A673 (cell line): ENCODE measurements around the gene IL24. TPM values are rescaled to one million over a fixed set of nuclear protein-coding genes. Genes with fewer than 3 reads are reported as not detected.

Experiments used
- BruUV-seq: library from RNA; stranded (reverse); fragments of 400-500 nt; replicated peaks from 2 replicates; lab custom pipeline; 2021; lab: Mats Ljungman, UMichigan
- CTCF ChIA-PET: fragments of 300-600 bp; sonication (Branson Sonifier 250); formaldehyde crosslinking; loops from one replicate; lab custom pipeline; 2022; ENCODE audit warnings: antibody characterized with exemption; lab: Charles Lee
- POLR2A ChIA-PET: fragments of 300-600 bp; sonication (Branson Sonifier 250); formaldehyde crosslinking; loops from one replicate; lab custom pipeline; 2022; ENCODE audit warnings: antibody characterized with exemption; ENCODE audit not compliant: low non-redundant PET; lab: Charles Lee
- DNase-seq: peaks from one replicate; pipeline ENCODE4 v3.0.0-alpha.2; 2015; ENCODE audit warnings: low spot score
- H3K27ac ChIP-seq: fragments of 200-600 bp; sonication (generic); 2 replicates; pipeline ENCODE4 v1.5.1; 2016; ENCODE audit warnings: mixed run types, low read depth, mild to moderate bottlenecking, mixed read lengths, antibody characterized with exemption, low read length; ENCODE audit not compliant: poor library complexity, severe bottlenecking
- H3K27me3 ChIP-seq: fragments of 200-600 bp; sonication (generic); replicated peaks from 2 replicates; pipeline ENCODE4 v1.6.1; 2017; ENCODE audit warnings: mixed run types, low read depth, mild to moderate bottlenecking, mixed read lengths, antibody characterized with exemption, low read length; ENCODE audit not compliant: insufficient read depth, poor library complexity
- H3K36me3 ChIP-seq: fragments of 200-600 bp; sonication (generic); 2 replicates; pipeline ENCODE4 v1.6.1; 2016; ENCODE audit warnings: mixed run types, mild to moderate bottlenecking, mixed read lengths, antibody characterized with exemption, low read length; ENCODE audit not compliant: insufficient read depth, poor library complexity, severe bottlenecking
- H3K4me1 ChIP-seq: fragments of 200-600 bp; sonication (generic); 2 replicates; pipeline ENCODE4 v1.6.1; 2017; ENCODE audit warnings: mixed run types, mild to moderate bottlenecking, mixed read lengths, antibody characterized with exemption, low read length; ENCODE audit not compliant: insufficient read depth, poor library complexity, severe bottlenecking
- H3K4me3 ChIP-seq: fragments of 200-600 bp; sonication (generic); 2 replicates; pipeline ENCODE4 v1.5.1; 2016; ENCODE audit warnings: low read depth, mixed run types, mild to moderate bottlenecking, mixed read lengths, low read length; ENCODE audit not compliant: poor library complexity, severe bottlenecking
- H3K9me3 ChIP-seq: fragments of 200-600 bp; sonication (generic); 2 replicates; pipeline ENCODE4 v1.6.1; 2016; ENCODE audit warnings: mixed run types, low read depth, mild to moderate bottlenecking, mixed read lengths, antibody characterized with exemption, low read length; ENCODE audit not compliant: poor library complexity, severe bottlenecking
- EZH2 ChIP-seq: fragments of 200-600 bp; sonication (generic); IDR thresholded peaks from 2 replicates; pipeline ENCODE4 v1.6.1; 2017; ENCODE audit warnings: borderline replicate concordance, low read depth, mild to moderate bottlenecking, mixed read lengths, antibody characterized with exemption, low read length; ENCODE audit not compliant: poor library complexity, severe bottlenecking
- intact Hi-C: fragments of 100-400 bp; cut with micrococcal nuclease; formaldehyde crosslinking; loops from one replicate; pipeline ENCODE4 v1.10.0; 2022; ENCODE audit not compliant: unreplicated experiment
- total RNA-seq: library from RNA; stranded (reverse); gene quantifications from 2 replicates; pipeline ENCODE4 v1.2.3, GENCODE V29; 2021
- TF ChIP-seq, protein P1 (sequence below): fragments of 300-800, 200-600 bp; sonication (generic); conservative IDR thresholded peaks from 2 replicates; pipeline ENCODE4 v1.5.1; 2017; ENCODE audit warnings: low read depth, mild to moderate bottlenecking, antibody characterized with exemption, low read length, moderate library complexity, mixed read lengths

Gene IL24
- total RNA-seq, 1 experiment from 2014 or later, result not detected

DNA sequence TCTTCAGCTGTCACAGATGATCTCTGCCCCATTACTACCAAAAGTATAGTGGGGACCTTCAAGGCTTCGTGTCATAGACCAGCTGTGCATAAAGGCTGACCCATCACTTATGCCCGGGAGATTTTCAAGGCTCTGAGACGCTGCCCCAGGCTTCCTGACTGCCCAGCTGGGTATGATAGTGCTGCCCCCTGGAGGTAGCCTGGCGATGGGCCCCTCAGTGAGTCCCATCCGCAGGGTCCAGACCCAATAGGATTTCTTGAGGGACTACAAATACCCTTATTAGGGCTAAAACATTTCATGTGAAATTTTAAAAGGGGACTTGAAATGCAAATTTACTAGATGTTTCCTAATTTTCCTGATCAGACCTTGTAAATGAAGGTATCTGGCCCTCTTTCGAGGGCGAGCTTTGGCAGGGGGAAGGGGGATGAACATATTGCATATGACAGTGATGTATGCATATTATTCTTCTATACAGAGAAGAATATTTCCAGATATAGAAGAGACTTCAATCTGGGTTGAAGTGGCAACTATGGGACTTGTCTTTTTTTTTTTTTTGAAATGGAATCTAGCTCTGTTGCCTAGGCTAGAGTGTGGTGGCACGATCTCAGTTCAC lies 36.2 kb downstream of the IL24 start:
- ChIA-PET POLR2A (no interaction called here), CTCF (interaction anchor here (0.7 kb wide), 1 partner anchor 445 kb away, joined by 3 read pairs; no protein-coding TSS in a partner anchor)
- Histone ChIP-seq H3K4me1 (no peaks in the 10 kb centered on the region), H3K27ac (no peak overlapping the region), H3K4me3 (no peak overlapping the region), H3K9me3 (no peaks in the 10 kb centered on the region), H3K36me3 (no peaks in the 10 kb centered on the region), H3K27me3 (no peaks in the 10 kb centered on the region)
- intact Hi-C loops, result no loop called here
- BruUV-seq, result no TSS peak
- no peak for TF ChIP-seq EZH2
- TF ChIP-seq, protein P1, sequence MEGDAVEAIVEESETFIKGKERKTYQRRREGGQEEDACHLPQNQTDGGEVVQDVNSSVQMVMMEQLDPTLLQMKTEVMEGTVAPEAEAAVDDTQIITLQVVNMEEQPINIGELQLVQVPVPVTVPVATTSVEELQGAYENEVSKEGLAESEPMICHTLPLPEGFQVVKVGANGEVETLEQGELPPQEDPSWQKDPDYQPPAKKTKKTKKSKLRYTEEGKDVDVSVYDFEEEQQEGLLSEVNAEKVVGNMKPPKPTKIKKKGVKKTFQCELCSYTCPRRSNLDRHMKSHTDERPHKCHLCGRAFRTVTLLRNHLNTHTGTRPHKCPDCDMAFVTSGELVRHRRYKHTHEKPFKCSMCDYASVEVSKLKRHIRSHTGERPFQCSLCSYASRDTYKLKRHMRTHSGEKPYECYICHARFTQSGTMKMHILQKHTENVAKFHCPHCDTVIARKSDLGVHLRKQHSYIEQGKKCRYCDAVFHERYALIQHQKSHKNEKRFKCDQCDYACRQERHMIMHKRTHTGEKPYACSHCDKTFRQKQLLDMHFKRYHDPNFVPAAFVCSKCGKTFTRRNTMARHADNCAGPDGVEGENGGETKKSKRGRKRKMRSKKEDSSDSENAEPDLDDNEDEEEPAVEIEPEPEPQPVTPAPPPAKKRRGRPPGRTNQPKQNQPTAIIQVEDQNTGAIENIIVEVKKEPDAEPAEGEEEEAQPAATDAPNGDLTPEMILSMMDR, result peak; percentile 78
- peak; percentile 45 for DNase-seq

DNA sequence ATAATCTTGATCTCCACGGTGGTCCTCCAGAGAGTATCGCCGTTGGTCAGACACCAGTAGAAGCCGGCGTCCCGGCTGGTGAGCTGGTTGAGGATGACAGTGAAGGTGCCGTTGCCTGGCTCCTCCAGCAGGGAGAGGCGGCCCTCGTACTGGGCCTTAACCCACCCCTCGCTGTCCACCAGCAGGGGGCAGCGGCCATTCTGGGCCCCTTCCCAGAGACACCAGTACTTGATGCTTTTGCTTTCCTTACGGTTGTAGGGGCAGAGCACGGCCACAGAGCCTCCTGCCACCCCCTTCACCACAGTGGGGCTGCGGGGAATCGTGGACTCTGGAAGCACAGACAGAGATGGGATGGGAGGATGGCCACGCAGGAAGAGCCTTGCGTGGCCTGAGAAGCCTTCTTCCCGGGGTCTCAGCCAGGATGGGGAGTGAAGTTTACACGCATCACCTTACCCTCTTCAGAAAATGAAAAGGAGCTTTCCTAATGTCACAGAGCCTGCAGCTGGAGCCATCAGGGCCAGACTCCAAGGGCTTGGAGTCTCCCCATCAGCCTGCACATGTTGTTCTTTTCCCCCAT lies 38.3 kb downstream of the IL24 start:
- ChIA-PET CTCF (interaction anchor here (0.6 kb wide), 1 partner anchor 68 kb away, joined by 3 read pairs; no protein-coding TSS in a partner anchor), POLR2A (no interaction called here)
- intact Hi-C loops, result no loop called here

DNA sequence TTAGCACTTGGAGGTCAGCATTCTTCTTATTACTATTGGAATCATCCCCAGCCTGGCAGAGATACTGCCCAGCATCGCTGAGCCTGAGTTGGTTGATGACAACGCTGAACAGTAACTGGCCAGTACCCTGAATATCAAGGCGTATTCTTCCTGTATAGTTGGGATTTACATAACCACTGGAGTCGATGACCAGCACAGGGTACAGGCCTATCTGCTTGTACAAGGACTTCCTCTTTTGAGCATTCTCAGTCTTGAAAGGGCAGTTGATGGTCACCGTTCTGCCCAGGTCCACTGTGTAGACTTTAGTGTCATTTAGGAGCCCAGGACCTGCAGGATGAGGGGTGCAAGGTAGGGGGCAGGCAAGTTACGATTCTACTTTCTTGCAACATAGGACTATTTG lies 40.2 kb downstream of the IL24 start:
- no TSS peak for BruUV-seq
- Histone ChIP-seq H3K9me3 (no peaks in the 10 kb centered on the region), H3K4me3 (no peak overlapping the region), H3K27me3 (peaks cover 7% of the 10 kb centered on the region), H3K36me3 (no peaks in the 10 kb centered on the region), H3K4me1 (no peaks in the 10 kb centered on the region), H3K27ac (no peak overlapping the region)
- DNase-seq, result no peak
- ChIA-PET CTCF (no interaction called here), POLR2A (no interaction called here)
- intact Hi-C loops, result no loop called here
- no peak for TF ChIP-seq EZH2
- TF ChIP-seq, protein P1, result no peak

More for the DNA sequence above, 38.3 kb downstream of the IL24 start:
- no peak for DNase-seq
- TF ChIP-seq EZH2, result no peak
- TF ChIP-seq, protein P1, result peak; percentile 45
- BruUV-seq, result no TSS peak
- Histone ChIP-seq H3K27me3 (no peaks in the 10 kb centered on the region), H3K4me3 (no peak overlapping the region), H3K36me3 (no peaks in the 10 kb centered on the region), H3K4me1 (no peaks in the 10 kb centered on the region), H3K27ac (no peak overlapping the region), H3K9me3 (no peaks in the 10 kb centered on the region)
